ENCODE results near the gene TOLLIP. TPM values are rescaled to one million over a fixed set of nuclear protein-coding genes. Genes with fewer than 3 reads are reported as not detected.

TOLLIP gene
- total RNA-seq, 2 donors from 2014 or later, result 72.8 to 161 TPM

- no peaks in the 10 kb centered on the region for H3K4me1 ChIP-seq (replicated peaks)
- no peak overlapping the region for H3K27ac ChIP-seq
- DNase-seq (ENCODE audit: low spot score), result no peak
- WGBS, result 73% methylated on average over 18 of the region's 18 CpGs
- H3K4me3 ChIP-seq, result no peak overlapping the region
- intact Hi-C loops (cut with DNase I), result no loop called here
- no peaks in the 10 kb centered on the region for H3K9me3 ChIP-seq
- H3K36me3 ChIP-seq, result peaks cover 13 to 17% of the 10 kb centered on the region in 2 donors
- no peak for TF ChIP-seq POLR2AphosphoS5 (IDR thresholded peaks at IDR 0.05)
- no peaks in the 10 kb centered on the region for H3K27me3 ChIP-seq (replicated peaks; ENCODE audit: insufficient read depth)
These were observed 26.3 kb downstream of the TOLLIP start for GRCh38 chr11:1283091-1283511.

- Histone ChIP-seq H3K4me1 (replicated peaks) (no peaks in the 10 kb centered on the region), H3K9me3 (no peaks in the 10 kb centered on the region), H3K27ac (no peak overlapping the region), H3K36me3 (peaks cover 12 to 18% of the 10 kb centered on the region in 2 donors), H3K4me3 (no peak overlapping the region), H3K27me3 (replicated peaks; ENCODE audit: insufficient read depth) (no peaks in the 10 kb centered on the region)
- TF ChIP-seq POLR2AphosphoS5 (IDR thresholded peaks at IDR 0.05) (no peak), POLR2A (IDR thresholded peaks at IDR 0.05) (no peak), CTCF (IDR thresholded peaks at IDR 0.05) (no peak)
- WGBS, result 71% methylated on average over 3 of the region's 3 CpGs
- DNase-seq (ENCODE audit: low spot score), result no peak
- intact Hi-C loops (cut with DNase I), result no loop called here
These were observed 27.5 kb downstream of the TOLLIP start for GRCh38 chr11:1281974-1282365.

- peaks cover 17 to 23% of the 10 kb centered on the region in 2 donors for H3K36me3 ChIP-seq
- H3K4me3 ChIP-seq, result no peak overlapping the region
- no peak for DNase-seq (ENCODE audit: low spot score)
- intact Hi-C loops (cut with DNase I), result no loop called here
- H3K9me3 ChIP-seq, result no peaks in the 10 kb centered on the region
- TF ChIP-seq POLR2A (IDR thresholded peaks at IDR 0.05) (no peak), POLR2AphosphoS5 (IDR thresholded peaks at IDR 0.05) (no peak), CTCF (IDR thresholded peaks at IDR 0.05) (no peak)
- 89% methylated on average over 32 of the region's 33 CpGs for WGBS
- no peaks in the 10 kb centered on the region for H3K27me3 ChIP-seq (replicated peaks; ENCODE audit: insufficient read depth)
- H3K27ac ChIP-seq, result no peak overlapping the region
- no peaks in the 10 kb centered on the region for H3K4me1 ChIP-seq (replicated peaks)
These were observed 28.0 kb downstream of the TOLLIP start for GRCh38 chr11:1281326-1281973.

- WGBS, result 92% methylated on average over 46 of the region's 46 CpGs
- TF ChIP-seq CTCF (IDR thresholded peaks at IDR 0.05) (no peak), POLR2A (IDR thresholded peaks at IDR 0.05) (no peak), POLR2AphosphoS5 (IDR thresholded peaks at IDR 0.05) (no peak)
- no peak overlapping the region for H3K27ac ChIP-seq
- no peak overlapping the region for H3K4me3 ChIP-seq
- no peaks in the 10 kb centered on the region for H3K9me3 ChIP-seq
- DNase-seq (ENCODE audit: low spot score), result no peak
- no peaks in the 10 kb centered on the region for H3K4me1 ChIP-seq (replicated peaks)
- peaks cover 16 to 21% of the 10 kb centered on the region in 2 donors for H3K36me3 ChIP-seq
- no peaks in the 10 kb centered on the region for H3K27me3 ChIP-seq (replicated peaks; ENCODE audit: insufficient read depth)
- intact Hi-C loops (cut with DNase I), result no loop called here
These were observed 29.1 kb downstream of the TOLLIP start for GRCh38 chr11:1280116-1281035.

GRCh38 chr11:1279674-1280055 lies 29.8 kb downstream of the TOLLIP start:
- 90% methylated on average over 14 of the region's 14 CpGs for WGBS
- Histone ChIP-seq H3K4me3 (no peak overlapping the region), H3K27me3 (replicated peaks; ENCODE audit: insufficient read depth) (no peaks in the 10 kb centered on the region), H3K4me1 (replicated peaks) (no peaks in the 10 kb centered on the region), H3K9me3 (no peaks in the 10 kb centered on the region), H3K27ac (no peak overlapping the region), H3K36me3 (peaks cover 9 to 20% of the 10 kb centered on the region in 2 donors)
- no peak for DNase-seq (ENCODE audit: low spot score)
- TF ChIP-seq POLR2A (IDR thresholded peaks at IDR 0.05), result no peak
- intact Hi-C loops (cut with DNase I), result no loop called here
